GM23338 (cell line): Measurements from ENCODE around the gene LATS2. TPM values are rescaled to one million over a fixed set of nuclear protein-coding genes. Genes with fewer than 3 reads are reported as not detected.

Experiments
- ATAC-seq: fragments of 200-7000 bp; cut with Tn5 transposase; 3 replicates; pipeline ENCODE4 v1.9.1; 2020
- DNase-seq: peaks from one replicate; pipeline ENCODE4 v3.0.0-alpha.2; 2015; ENCODE audit warnings: low spot score
- H2AFZ ChIP-seq: fragments of 200-600 bp; sonication (generic); 2 replicates; pipeline ENCODE4 v1.8.0; 2016; ENCODE audit warnings: antibody characterized with exemption, mild to moderate bottlenecking, moderate library complexity
- H3F3A ChIP-seq: fragments of 200-600 bp; sonication (generic); replicated peaks from 2 replicates; pipeline ENCODE4 v1.8.0; 2017; ENCODE audit warnings: antibody characterized with exemption, mixed run types, low read depth
- H3K27ac ChIP-seq: fragments of 200-600 bp; sonication (generic); 2 replicates; pipeline ENCODE4 v1.6.1; 2016; ENCODE audit warnings: low read depth
- H3K27me3 ChIP-seq: fragments of 200-600 bp; sonication (generic); 2 replicates; pipeline ENCODE4 v1.8.0; 2016; ENCODE audit warnings: mild to moderate bottlenecking, mixed run types, moderate library complexity; ENCODE audit not compliant: insufficient read depth
- H3K36me3 ChIP-seq: fragments of 200-600 bp; sonication (generic); 2 replicates; pipeline ENCODE4 v1.8.0; 2016; ENCODE audit warnings: mild to moderate bottlenecking; ENCODE audit not compliant: insufficient read depth
- H3K4me1 ChIP-seq: fragments of 200-600 bp; sonication (generic); 2 replicates; pipeline ENCODE4 v1.8.0; 2016; ENCODE audit warnings: mild to moderate bottlenecking, moderate library complexity; ENCODE audit not compliant: insufficient read depth
- H3K4me2 ChIP-seq: fragments of 200-600 bp; sonication (generic); 2 replicates; pipeline ENCODE4 v1.7.1; 2017; ENCODE audit warnings: mixed run types
- H3K4me3 ChIP-seq: fragments of 200-600 bp; sonication (generic); 2 replicates; pipeline ENCODE4 v1.6.1; 2016; ENCODE audit warnings: mixed run types
- H3K79me2 ChIP-seq: fragments of 200-600 bp; sonication (generic); replicated peaks from 2 replicates; pipeline ENCODE4 v1.8.0; 2017; ENCODE audit warnings: mild to moderate bottlenecking; ENCODE audit not compliant: insufficient read depth
- H3K9me2 ChIP-seq: fragments of 200-600 bp; sonication (generic); 2 replicates; pipeline ENCODE4 v1.8.0; 2017; ENCODE audit not compliant: insufficient read depth
- H4K20me1 ChIP-seq: fragments of 200-600 bp; sonication (generic); replicated peaks from 2 replicates; pipeline ENCODE4 v1.8.0; 2017; ENCODE audit warnings: mild to moderate bottlenecking; ENCODE audit not compliant: insufficient read depth
- H3K27ac Mint-ChIP-seq: 2 replicates; pipeline ENCODE4 v1.8.0; 2020; ENCODE audit warnings: inconsistent platforms, mild to moderate bottlenecking, moderate library complexity, mixed read lengths
- H3K27me3 Mint-ChIP-seq: 3 replicates; pipeline ENCODE4 v1.8.0; 2022; ENCODE audit warnings: low read depth, mild to moderate bottlenecking, moderate library complexity, mixed read lengths, inconsistent platforms; ENCODE audit not compliant: insufficient read depth, poor library complexity
- H3K36me3 Mint-ChIP-seq: 3 replicates; pipeline ENCODE4 v1.8.0; 2021; ENCODE audit warnings: low read depth, mild to moderate bottlenecking, inconsistent platforms, moderate library complexity, mixed read lengths
- H3K4me1 Mint-ChIP-seq: 3 replicates; pipeline ENCODE4 v1.8.0; 2020; ENCODE audit warnings: mild to moderate bottlenecking, inconsistent platforms, mixed read lengths
- H3K4me3 Mint-ChIP-seq: 3 replicates; pipeline ENCODE4 v1.8.0; 2021; ENCODE audit warnings: moderate library complexity, mild to moderate bottlenecking, inconsistent platforms, mixed read lengths
- H3K9me3 Mint-ChIP-seq: 3 replicates; pipeline ENCODE4 v1.8.0; 2020; ENCODE audit warnings: moderate library complexity, mild to moderate bottlenecking, inconsistent platforms, mixed read lengths
- CTCF ChIP-seq, 2 experiments: fragments of 200-600 bp in 1 of 2; sonication (generic) in 1 of 2; conservative IDR thresholded peaks; 2 replicates each; pipeline versions ENCODE4 v1.5.1 to v1.6.1; 2016 to 2017; ENCODE audit warnings: antibody characterized with exemption in 2 of 2, low read depth in 2 of 2, mild to moderate bottlenecking in 2 of 2, moderate library complexity in 1 of 2
- EZH2 ChIP-seq: fragments of 200-600 bp; sonication (generic); IDR thresholded peaks from one replicate; pipeline ENCODE4 v1.8.0; 2017; ENCODE audit warnings: antibody characterized with exemption, mild to moderate bottlenecking, low read depth; ENCODE audit not compliant: unreplicated experiment
- EZH2phosphoT487 ChIP-seq: fragments of 200-600 bp; sonication (generic); IDR thresholded peaks from one replicate; pipeline ENCODE4 v1.8.1; 2018; ENCODE audit warnings: antibody characterized with exemption; ENCODE audit not compliant: unreplicated experiment
- JUNB ChIP-seq: IDR thresholded peaks from one replicate; pipeline ENCODE4 v1.6.1; 2016; ENCODE audit warnings: antibody characterized with exemption; ENCODE audit not compliant: unreplicated experiment
- NANOG ChIP-seq: IDR thresholded peaks from 2 replicates; pipeline ENCODE4 v1.6.1; 2016; ENCODE audit warnings: antibody characterized with exemption, borderline replicate concordance
- REST ChIP-seq: IDR thresholded peaks from one replicate; pipeline ENCODE4 v1.6.1; 2018; ENCODE audit warnings: antibody characterized with exemption; ENCODE audit not compliant: unreplicated experiment
- ZNF331 ChIP-seq: fragments of 250-450 bp; sonication (Bioruptor Pico); IDR thresholded peaks from 2 replicates; pipeline ENCODE4 v1.5.0; 2020; ENCODE audit warnings: low read depth, mild to moderate bottlenecking, moderate library complexity
- polyA plus RNA-seq: library from polyadenylated mRNA; unstranded; fragments of >200 nt; fragmentation: Nextera tagmentation; extraction: Ambion mirVana; gene quantifications from 2 replicates; pipeline ENCODE4 v1.2.1, GENCODE V29; 2016
- total RNA-seq: library from RNA; depleted of rRNA; stranded (reverse); fragments of >200 nt; shearing (Covaris generic); gene quantifications from 2 replicates; pipeline ENCODE4 v1.2.3, GENCODE V29; 2014
- TF ChIP-seq, protein P1 (sequence below): fragments of 250-450 bp; sonication (Bioruptor Pico); IDR thresholded peaks from 2 replicates; pipeline ENCODE4 v1.5.0; 2020; ENCODE audit warnings: mild to moderate bottlenecking, moderate library complexity

LATS2 gene
- total and polyA plus RNA-seq, 2 experiments from 2014 or later = 10.5 to 25.4 TPM

GRCh38 chr13:21039097-21039800 is 22.1 kb downstream of the LATS2 start (continued):
- TF ChIP-seq, protein P1, sequence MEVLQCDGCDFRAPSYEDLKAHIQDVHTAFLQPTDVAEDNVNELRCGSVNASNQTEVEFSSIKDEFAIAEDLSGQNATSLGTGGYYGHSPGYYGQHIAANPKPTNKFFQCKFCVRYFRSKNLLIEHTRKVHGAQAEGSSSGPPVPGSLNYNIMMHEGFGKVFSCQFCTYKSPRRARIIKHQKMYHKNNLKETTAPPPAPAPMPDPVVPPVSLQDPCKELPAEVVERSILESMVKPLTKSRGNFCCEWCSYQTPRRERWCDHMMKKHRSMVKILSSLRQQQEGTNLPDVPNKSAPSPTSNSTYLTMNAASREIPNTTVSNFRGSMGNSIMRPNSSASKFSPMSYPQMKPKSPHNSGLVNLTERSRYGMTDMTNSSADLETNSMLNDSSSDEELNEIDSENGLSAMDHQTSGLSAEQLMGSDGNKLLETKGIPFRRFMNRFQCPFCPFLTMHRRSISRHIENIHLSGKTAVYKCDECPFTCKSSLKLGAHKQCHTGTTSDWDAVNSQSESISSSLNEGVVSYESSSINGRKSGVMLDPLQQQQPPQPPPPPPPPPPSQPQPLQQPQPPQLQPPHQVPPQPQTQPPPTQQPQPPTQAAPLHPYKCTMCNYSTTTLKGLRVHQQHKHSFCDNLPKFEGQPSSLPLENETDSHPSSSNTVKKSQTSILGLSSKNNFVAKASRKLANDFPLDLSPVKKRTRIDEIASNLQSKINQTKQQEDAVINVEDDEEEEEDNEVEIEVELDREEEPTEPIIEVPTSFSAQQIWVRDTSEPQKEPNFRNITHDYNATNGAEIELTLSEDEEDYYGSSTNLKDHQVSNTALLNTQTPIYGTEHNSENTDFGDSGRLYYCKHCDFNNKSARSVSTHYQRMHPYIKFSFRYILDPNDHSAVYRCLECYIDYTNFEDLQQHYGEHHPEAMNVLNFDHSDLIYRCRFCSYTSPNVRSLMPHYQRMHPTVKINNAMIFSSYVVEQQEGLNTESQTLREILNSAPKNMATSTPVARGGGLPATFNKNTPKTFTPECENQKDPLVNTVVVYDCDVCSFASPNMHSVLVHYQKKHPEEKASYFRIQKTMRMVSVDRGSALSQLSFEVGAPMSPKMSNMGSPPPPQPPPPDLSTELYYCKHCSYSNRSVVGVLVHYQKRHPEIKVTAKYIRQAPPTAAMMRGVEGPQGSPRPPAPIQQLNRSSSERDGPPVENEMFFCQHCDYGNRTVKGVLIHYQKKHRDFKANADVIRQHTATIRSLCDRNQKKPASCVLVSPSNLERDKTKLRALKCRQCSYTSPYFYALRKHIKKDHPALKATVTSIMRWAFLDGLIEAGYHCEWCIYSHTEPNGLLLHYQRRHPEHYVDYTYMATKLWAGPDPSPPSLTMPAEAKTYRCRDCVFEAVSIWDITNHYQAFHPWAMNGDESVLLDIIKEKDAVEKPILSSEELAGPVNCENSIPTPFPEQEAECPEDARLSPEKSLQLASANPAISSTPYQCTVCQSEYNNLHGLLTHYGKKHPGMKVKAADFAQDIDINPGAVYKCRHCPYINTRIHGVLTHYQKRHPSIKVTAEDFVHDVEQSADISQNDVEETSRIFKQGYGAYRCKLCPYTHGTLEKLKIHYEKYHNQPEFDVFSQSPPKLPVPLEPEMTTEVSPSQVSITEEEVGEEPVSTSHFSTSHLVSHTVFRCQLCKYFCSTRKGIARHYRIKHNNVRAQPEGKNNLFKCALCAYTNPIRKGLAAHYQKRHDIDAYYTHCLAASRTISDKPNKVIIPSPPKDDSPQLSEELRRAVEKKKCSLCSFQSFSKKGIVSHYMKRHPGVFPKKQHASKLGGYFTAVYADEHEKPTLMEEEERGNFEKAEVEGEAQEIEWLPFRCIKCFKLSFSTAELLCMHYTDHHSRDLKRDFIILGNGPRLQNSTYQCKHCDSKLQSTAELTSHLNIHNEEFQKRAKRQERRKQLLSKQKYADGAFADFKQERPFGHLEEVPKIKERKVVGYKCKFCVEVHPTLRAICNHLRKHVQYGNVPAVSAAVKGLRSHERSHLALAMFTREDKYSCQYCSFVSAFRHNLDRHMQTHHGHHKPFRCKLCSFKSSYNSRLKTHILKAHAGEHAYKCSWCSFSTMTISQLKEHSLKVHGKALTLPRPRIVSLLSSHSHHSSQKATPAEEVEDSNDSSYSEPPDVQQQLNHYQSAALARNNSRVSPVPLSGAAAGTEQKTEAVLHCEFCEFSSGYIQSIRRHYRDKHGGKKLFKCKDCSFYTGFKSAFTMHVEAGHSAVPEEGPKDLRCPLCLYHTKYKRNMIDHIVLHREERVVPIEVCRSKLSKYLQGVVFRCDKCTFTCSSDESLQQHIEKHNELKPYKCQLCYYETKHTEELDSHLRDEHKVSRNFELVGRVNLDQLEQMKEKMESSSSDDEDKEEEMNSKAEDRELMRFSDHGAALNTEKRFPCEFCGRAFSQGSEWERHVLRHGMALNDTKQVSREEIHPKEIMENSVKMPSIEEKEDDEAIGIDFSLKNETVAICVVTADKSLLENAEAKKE (CRISPR knock-in tag) = no peak
- TF ChIP-seq ZNF331 (CRISPR knock-in tag) = no peak
- no peak for TF ChIP-seq NANOG

GRCh38 chr13:21037656-21038055 is 23.7 kb downstream of the LATS2 start:
- Histone ChIP-seq H3K9me2 (no peaks in the 10 kb centered on the region), H3K27ac (peak overlapping the region; percentile 81), H3K36me3 (no peaks in the 10 kb centered on the region), H3F3A (no peaks in the 10 kb centered on the region; the same call in 1 of the 2 replicates), H4K20me1 (peaks cover 48% of the 10 kb centered on the region), H3K4me2 (no peak overlapping the region), H3K79me2 (peaks cover 98% of the 10 kb centered on the region), H2AFZ (no peak overlapping the region), H3K4me3 (no peak overlapping the region), H3K27me3 (no peaks in the 10 kb centered on the region), H3K4me1 (peaks cover 62% of the 10 kb centered on the region)
- H3K9me3 Mint-ChIP-seq = no peaks in the 10 kb centered on the region
- H3K27me3 Mint-ChIP-seq = peaks cover 6% of the 10 kb centered on the region
- peaks cover 15% of the 10 kb centered on the region for H3K36me3 Mint-ChIP-seq
- no peak overlapping the region for H3K4me3 Mint-ChIP-seq
- DNase-seq (no peak), ATAC-seq (no peak)
- H3K4me1 Mint-ChIP-seq = peaks cover 57% of the 10 kb centered on the region
- H3K27ac Mint-ChIP-seq = peak overlapping the region; percentile 60; the same call in 1 of the 2 replicates
- TF ChIP-seq EZH2 (no peak), JUNB (no peak), CTCF (conservative IDR thresholded peaks at IDR 0.05; ENCODE audit: low read depth in 2 of 2) (no peak), REST (no peak), NANOG (no peak), EZH2phosphoT487 (no peak)
